ENCODE data around the gene ANKRD17.

DNA sequence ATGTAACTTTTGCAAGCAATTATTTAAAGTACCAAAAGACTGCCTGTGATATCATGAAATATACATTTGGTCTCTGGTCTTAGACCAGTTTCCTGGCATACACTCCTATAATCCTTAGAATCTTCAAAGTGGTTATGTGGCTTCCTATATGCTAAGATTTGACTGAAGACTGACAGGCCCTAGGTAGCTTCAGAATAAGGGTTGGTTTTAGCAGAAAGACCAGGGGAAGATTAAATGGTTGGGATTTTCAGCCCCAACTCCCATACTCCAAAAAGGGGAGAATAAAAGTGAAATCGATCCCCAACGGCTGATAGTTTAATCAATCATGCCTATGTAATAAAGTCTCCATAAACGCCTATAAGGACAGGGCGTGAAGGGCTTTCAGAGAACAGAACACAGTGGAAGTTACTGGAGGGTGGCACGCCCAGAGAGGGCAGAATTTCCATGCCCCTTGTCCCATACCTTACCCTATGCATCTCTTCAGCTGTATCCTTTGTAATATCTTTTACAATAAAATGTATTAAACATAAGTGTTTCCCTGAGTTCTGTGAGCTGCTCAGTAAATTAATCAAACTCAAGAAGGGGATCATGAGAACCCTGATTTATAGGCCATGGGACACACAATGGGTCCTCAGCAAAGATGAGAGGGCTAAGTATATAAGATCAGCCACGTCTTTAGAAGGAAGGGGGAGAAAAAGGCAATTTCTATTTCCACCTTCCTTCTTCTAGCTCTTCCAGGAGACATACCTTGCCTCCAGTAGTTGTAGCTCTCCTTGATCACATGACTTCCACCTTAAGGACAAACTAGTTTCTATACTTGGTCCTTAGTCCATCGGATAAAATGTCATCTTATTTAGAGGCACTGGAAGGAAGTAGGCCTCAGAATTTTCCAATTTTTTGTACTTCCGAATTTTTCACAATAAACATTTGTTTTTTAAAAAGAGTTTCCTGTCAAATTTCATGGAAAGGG, 26.8 kb downstream of the ANKRD17 start:
- TF ChIP-seq POLR2A (IDR thresholded peaks at IDR 0.05; ENCODE audit: low read length) (no peak), GATA1 (IDR thresholded peaks at IDR 0.05; ENCODE audit: low read depth, low read length) (no peak)
